Lower leg skin (tissue), 3 donors: Measurements from ENCODE around the gene TTC4.

Experiments used
- POLR2A ChIP-seq, 2 donors: fragments of 450-650 bp; IDR thresholded peaks; one replicate each; pipeline ENCODE4 v1.6.1; 2016 to 2017; ENCODE audit warnings: antibody characterized with exemption in 2 of 2, mild to moderate bottlenecking in 1 of 2, moderate library complexity in 1 of 2
- TF ChIP-seq, protein P1 (sequence below), 3 donors: fragments of 450-650 bp; IDR thresholded peaks; one replicate each; pipeline ENCODE4 v1.5.1; 2016; ENCODE audit warnings: antibody characterized with exemption in 3 of 3, mild to moderate bottlenecking in 3 of 3, moderate library complexity in 2 of 3

DNA sequence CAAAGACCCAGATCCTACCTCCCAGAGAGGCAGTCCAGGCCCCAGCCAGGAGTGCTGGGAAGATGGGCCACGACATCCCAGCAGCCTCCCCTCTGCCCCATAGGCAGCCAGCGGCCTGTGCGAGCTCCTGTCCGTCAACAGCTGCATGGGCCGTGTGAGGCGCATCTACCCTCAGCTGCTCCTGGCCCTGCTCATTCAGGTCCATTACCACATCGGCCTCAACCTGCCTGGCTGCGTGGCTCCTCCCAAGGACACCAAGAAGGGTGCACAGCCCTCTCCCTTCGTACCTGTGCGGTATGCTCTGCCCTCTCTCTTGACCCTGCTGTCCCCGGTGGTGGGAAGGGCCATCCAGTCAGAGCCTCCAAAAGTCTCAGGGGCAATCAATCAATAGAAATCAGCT is 29.5 kb upstream of the TTC4 start:
- no peak for TF ChIP-seq POLR2A (IDR thresholded peaks at IDR 0.05)
- TF ChIP-seq, protein P1, sequence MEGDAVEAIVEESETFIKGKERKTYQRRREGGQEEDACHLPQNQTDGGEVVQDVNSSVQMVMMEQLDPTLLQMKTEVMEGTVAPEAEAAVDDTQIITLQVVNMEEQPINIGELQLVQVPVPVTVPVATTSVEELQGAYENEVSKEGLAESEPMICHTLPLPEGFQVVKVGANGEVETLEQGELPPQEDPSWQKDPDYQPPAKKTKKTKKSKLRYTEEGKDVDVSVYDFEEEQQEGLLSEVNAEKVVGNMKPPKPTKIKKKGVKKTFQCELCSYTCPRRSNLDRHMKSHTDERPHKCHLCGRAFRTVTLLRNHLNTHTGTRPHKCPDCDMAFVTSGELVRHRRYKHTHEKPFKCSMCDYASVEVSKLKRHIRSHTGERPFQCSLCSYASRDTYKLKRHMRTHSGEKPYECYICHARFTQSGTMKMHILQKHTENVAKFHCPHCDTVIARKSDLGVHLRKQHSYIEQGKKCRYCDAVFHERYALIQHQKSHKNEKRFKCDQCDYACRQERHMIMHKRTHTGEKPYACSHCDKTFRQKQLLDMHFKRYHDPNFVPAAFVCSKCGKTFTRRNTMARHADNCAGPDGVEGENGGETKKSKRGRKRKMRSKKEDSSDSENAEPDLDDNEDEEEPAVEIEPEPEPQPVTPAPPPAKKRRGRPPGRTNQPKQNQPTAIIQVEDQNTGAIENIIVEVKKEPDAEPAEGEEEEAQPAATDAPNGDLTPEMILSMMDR (IDR thresholded peaks at IDR 0.05): no peak
